ENCODE results near the gene ENPP7.

- TF ChIP-seq EZH2phosphoT487 (IDR thresholded peaks at IDR 0.05; ENCODE audit: low read length) (no peak), EZH2 (optimal IDR thresholded peaks at IDR 0.05; ENCODE audit: low read depth, low read length) (no peak)
- TF ChIP-seq, protein P1, sequence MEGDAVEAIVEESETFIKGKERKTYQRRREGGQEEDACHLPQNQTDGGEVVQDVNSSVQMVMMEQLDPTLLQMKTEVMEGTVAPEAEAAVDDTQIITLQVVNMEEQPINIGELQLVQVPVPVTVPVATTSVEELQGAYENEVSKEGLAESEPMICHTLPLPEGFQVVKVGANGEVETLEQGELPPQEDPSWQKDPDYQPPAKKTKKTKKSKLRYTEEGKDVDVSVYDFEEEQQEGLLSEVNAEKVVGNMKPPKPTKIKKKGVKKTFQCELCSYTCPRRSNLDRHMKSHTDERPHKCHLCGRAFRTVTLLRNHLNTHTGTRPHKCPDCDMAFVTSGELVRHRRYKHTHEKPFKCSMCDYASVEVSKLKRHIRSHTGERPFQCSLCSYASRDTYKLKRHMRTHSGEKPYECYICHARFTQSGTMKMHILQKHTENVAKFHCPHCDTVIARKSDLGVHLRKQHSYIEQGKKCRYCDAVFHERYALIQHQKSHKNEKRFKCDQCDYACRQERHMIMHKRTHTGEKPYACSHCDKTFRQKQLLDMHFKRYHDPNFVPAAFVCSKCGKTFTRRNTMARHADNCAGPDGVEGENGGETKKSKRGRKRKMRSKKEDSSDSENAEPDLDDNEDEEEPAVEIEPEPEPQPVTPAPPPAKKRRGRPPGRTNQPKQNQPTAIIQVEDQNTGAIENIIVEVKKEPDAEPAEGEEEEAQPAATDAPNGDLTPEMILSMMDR (IDR thresholded peaks at IDR 0.05; ENCODE audit: low read length) = no peak
Observed at GRCh38 chr17:79728169-79728907, 2.4 kb upstream of the ENPP7 start.
